Muscle of leg (tissue), 11 donors: Measurements from ENCODE around the gene WNT7B. TPM values are rescaled to one million over a fixed set of nuclear protein-coding genes. Genes with fewer than 3 reads are reported as not detected.
A peak's percentile ranks its signal among the peaks of the same experiment; 100 is the strongest.

Experiments used
- DNase-seq: peaks from one replicate; pipeline ENCODE4 v3.0.0; 2013
- H3K27ac ChIP-seq: one replicate; pipeline ENCODE4 v1.5.1; 2013; ENCODE audit warnings: mild to moderate bottlenecking, low read length, control low read depth
- H3K27me3 ChIP-seq: one replicate; pipeline ENCODE4 v1.6.1; 2013; ENCODE audit warnings: low read length; ENCODE audit not compliant: control insufficient read depth, insufficient read depth
- H3K36me3 ChIP-seq: one replicate; pipeline ENCODE4 v1.6.1; 2013; ENCODE audit warnings: low read length; ENCODE audit not compliant: control insufficient read depth, insufficient read depth
- H3K4me1 ChIP-seq: one replicate; pipeline ENCODE4 v1.6.1; 2013; ENCODE audit warnings: low read length; ENCODE audit not compliant: control insufficient read depth, insufficient read depth
- H3K4me3 ChIP-seq: one replicate; pipeline ENCODE4 v1.5.1; 2013; ENCODE audit warnings: low read length, control low read depth
- H3K9me3 ChIP-seq: replicated peaks from 2 replicates; pipeline ENCODE4 v1.6.1; 2013; ENCODE audit warnings: low read depth, low read length; ENCODE audit not compliant: control insufficient read depth
- WGBS: methylation state at CpG from one replicate; pipeline ENCODE4 v1.1.5; 2013; ENCODE audit warnings: missing lambda C conversion rate; ENCODE audit not compliant: insufficient coverage; 5-methylcytosine and 5-hydroxymethylcytosine counted together
- polyA plus RNA-seq, 8 donors: library from polyadenylated mRNA; unstranded; fragments of 120-200 nt; gene quantifications; one replicate each; pipeline versions ENCODE4 v1.2.1 to v1.2.3, GENCODE V29; 2013; ENCODE audit warnings: inconsistent platforms in 1 of 8, low replicate concordance in 1 of 8; ENCODE audit not compliant: insufficient read length in 8 of 8, insufficient read depth in 1 of 8
- total RNA-seq: library from RNA; stranded (reverse); fragments of 120-200 nt; gene quantifications from one replicate; pipeline ENCODE4 v1.2.4, GENCODE V29; 2013

Gene WNT7B
- total and polyA plus RNA-seq, 9 donors: 0.04 to 3.4 (median 0.08) TPM; not detected in 2

GRCh38 chr22:45881524-45881875 lies 95.5 kb downstream of the WNT7B start:
- H3K4me1 ChIP-seq: peaks cover 32% of the 10 kb centered on the region
- 61% methylated on average over 4 of the region's 8 CpGs for WGBS
- no peak overlapping the region for H3K4me3 ChIP-seq
- H3K27ac ChIP-seq: no peak overlapping the region
- H3K27me3 ChIP-seq: peaks cover 65% of the 10 kb centered on the region
- H3K36me3 ChIP-seq: no peaks in the 10 kb centered on the region
- no peaks in the 10 kb centered on the region for H3K9me3 ChIP-seq
- DNase-seq: no peak

- Histone ChIP-seq H3K9me3 (no peaks in the 10 kb centered on the region), H3K27ac (no peak overlapping the region), H3K4me3 (no peak overlapping the region), H3K27me3 (peaks cover 69% of the 10 kb centered on the region), H3K36me3 (no peaks in the 10 kb centered on the region), H3K4me1 (peaks cover 32% of the 10 kb centered on the region)
- WGBS: 7% methylated on average over 43 of the region's 49 CpGs
- no peak for DNase-seq
These were observed 96.0 kb downstream of the WNT7B start for GRCh38 chr22:45880716-45881523.

GRCh38 chr22:45880091-45880715 lies 96.8 kb downstream of the WNT7B start:
- Histone ChIP-seq H3K27me3 (peaks cover 69% of the 10 kb centered on the region), H3K36me3 (no peaks in the 10 kb centered on the region), H3K4me3 (no peak overlapping the region), H3K9me3 (no peaks in the 10 kb centered on the region), H3K27ac (no peak overlapping the region), H3K4me1 (peaks cover 32% of the 10 kb centered on the region)
- DNase-seq: no peak
- WGBS: 14% methylated on average over 18 of the region's 22 CpGs

- WGBS: 51% methylated on average over 5 of the region's 6 CpGs
- Histone ChIP-seq H3K27ac (no peak overlapping the region), H3K36me3 (no peaks in the 10 kb centered on the region), H3K9me3 (no peaks in the 10 kb centered on the region), H3K27me3 (peaks cover 72% of the 10 kb centered on the region), H3K4me3 (no peak overlapping the region), H3K4me1 (peaks cover 26% of the 10 kb centered on the region)
- DNase-seq: peak; percentile 37
These were observed 97.4 kb downstream of the WNT7B start for GRCh38 chr22:45879552-45879949.

- Histone ChIP-seq H3K4me1 (peaks cover 23% of the 10 kb centered on the region), H3K9me3 (no peaks in the 10 kb centered on the region), H3K4me3 (no peak overlapping the region), H3K27ac (no peak overlapping the region), H3K27me3 (peaks cover 72% of the 10 kb centered on the region), H3K36me3 (no peaks in the 10 kb centered on the region)
- WGBS: 30% methylated on average over 13 of the region's 16 CpGs
- DNase-seq: no peak
These were observed 97.9 kb downstream of the WNT7B start for GRCh38 chr22:45878901-45879551.

- Histone ChIP-seq H3K27me3 (peaks cover 72% of the 10 kb centered on the region), H3K4me1 (peaks cover 23% of the 10 kb centered on the region), H3K27ac (no peak overlapping the region), H3K4me3 (no peak overlapping the region), H3K9me3 (no peaks in the 10 kb centered on the region), H3K36me3 (no peaks in the 10 kb centered on the region)
- no peak for DNase-seq
- 14% methylated on average over 16 of the region's 25 CpGs for WGBS
These were observed 98.7 kb downstream of the WNT7B start for GRCh38 chr22:45878051-45878781.

GRCh38 chr22:45877651-45878050 lies 99.3 kb downstream of the WNT7B start:
- DNase-seq: no peak
- H3K4me3 ChIP-seq: no peak overlapping the region
- H3K27ac ChIP-seq: no peak overlapping the region
- H3K4me1 ChIP-seq: peaks cover 23% of the 10 kb centered on the region
- WGBS: 33% methylated on average over 9 of the region's 18 CpGs
- peaks cover 67% of the 10 kb centered on the region for H3K27me3 ChIP-seq
- H3K9me3 ChIP-seq: no peaks in the 10 kb centered on the region
- H3K36me3 ChIP-seq: no peaks in the 10 kb centered on the region

GRCh38 chr22:45877036-45877380 lies 100.0 kb downstream of the WNT7B start:
- no CpG with 5 or more reads among the region's 3 CpGs for WGBS
- Histone ChIP-seq H3K27me3 (peaks cover 64% of the 10 kb centered on the region), H3K4me3 (no peak overlapping the region), H3K27ac (no peak overlapping the region), H3K36me3 (no peaks in the 10 kb centered on the region), H3K4me1 (peaks cover 23% of the 10 kb centered on the region), H3K9me3 (peaks cover 3% of the 10 kb centered on the region)
- no peak for DNase-seq

- no peak overlapping the region for H3K4me3 ChIP-seq
- H3K4me1 ChIP-seq: peaks cover 23% of the 10 kb centered on the region
- peaks cover 3% of the 10 kb centered on the region for H3K9me3 ChIP-seq
- no peak overlapping the region for H3K27ac ChIP-seq
- WGBS: 77% methylated on average over 17 of the region's 26 CpGs
- H3K27me3 ChIP-seq: peaks cover 58% of the 10 kb centered on the region
- no peak for DNase-seq
- H3K36me3 ChIP-seq: no peaks in the 10 kb centered on the region
These were observed 100.6 kb downstream of the WNT7B start for GRCh38 chr22:45876136-45877035.
